Mononuclear cell (primary cell): ENCODE measurements around the gene MSH5. TPM values are rescaled to one million over a fixed set of nuclear protein-coding genes. Genes with fewer than 3 reads are reported as not detected.
"Not testable (repeated sequence)": the region's sequence is repeated elsewhere in the genome, so short reads cannot be mapped to it uniquely, and the experiment has no call there.

ENCODE experiments used
- H3K27me3 ChIP-seq: 2 replicates; pipeline ENCODE4 v1.6.0; 2011; ENCODE audit warnings: low read length, control low read depth; ENCODE audit not compliant: insufficient read depth
- H3K4me1 ChIP-seq: 2 replicates; pipeline ENCODE4 v1.5.1; 2011; ENCODE audit warnings: mild to moderate bottlenecking, low read length, control low read depth; ENCODE audit not compliant: insufficient read depth
- H3K4me3 ChIP-seq: 2 replicates; pipeline ENCODE4 v1.5.1; 2011; ENCODE audit warnings: mild to moderate bottlenecking, low read length, moderate library complexity
- H3K9me3 ChIP-seq: 2 replicates; pipeline ENCODE4 v1.5.1; 2011; ENCODE audit warnings: low read depth, mild to moderate bottlenecking, control low read depth, low read length
- total RNA-seq: library from RNA; depleted of rRNA; stranded (reverse); fragments of >200 nt; gene quantifications from one replicate; pipeline ENCODE4 v1.2.3, GENCODE V29; 2012

The MSH5 gene
- total RNA-seq, 1 donor, result 6.1 TPM

GRCh38 chr6:31706599-31706998 lies 33.2 kb upstream of the MSH5 start, which contains the start of gene LY6G6F:
Gene LY6G6F (plus strand): TSS chr6:31706866. CDS start chr6:31706907, 41 bp downstream.
- H3K4me3 ChIP-seq, result no peak within 1 kb of the TSS
- peaks cover 28% of the 10 kb centered on the region for H3K4me1 ChIP-seq
- H3K9me3 ChIP-seq, result no peaks in the 10 kb centered on the region
- no peaks in the 10 kb centered on the region for H3K27me3 ChIP-seq

GRCh38 chr6:31707701-31708100 lies 32.1 kb upstream of the MSH5 start:
- peaks cover 23% of the 10 kb centered on the region for H3K4me1 ChIP-seq
- H3K27me3 ChIP-seq, result no peaks in the 10 kb centered on the region
- no peak overlapping the region for H3K4me3 ChIP-seq
- no peaks in the 10 kb centered on the region for H3K9me3 ChIP-seq

- Histone ChIP-seq H3K4me3 (no peak overlapping the region), H3K9me3 (no peaks in the 10 kb centered on the region), H3K4me1 (peaks cover 23% of the 10 kb centered on the region), H3K27me3 (no peaks in the 10 kb centered on the region)
Observed at GRCh38 chr6:31708224-31708623, 31.6 kb upstream of the MSH5 start.

- H3K4me3 ChIP-seq, H3K9me3 ChIP-seq, H3K27me3 ChIP-seq: not testable (repeated sequence)
- H3K4me1 ChIP-seq, result peaks cover 16% of the 10 kb centered on the region
Observed at GRCh38 chr6:31709157-31709556, 30.6 kb upstream of the MSH5 start.

- Histone ChIP-seq H3K4me1 (peaks cover 16% of the 10 kb centered on the region), H3K4me3 (no peak overlapping the region), H3K27me3 (no peaks in the 10 kb centered on the region), H3K9me3 (no peaks in the 10 kb centered on the region)
Observed at GRCh38 chr6:31710523-31711219, 29.1 kb upstream of the MSH5 start.

- Histone ChIP-seq H3K4me3 (no peak overlapping the region), H3K27me3 (no peaks in the 10 kb centered on the region), H3K4me1 (peaks cover 16% of the 10 kb centered on the region), H3K9me3 (no peaks in the 10 kb centered on the region)
Observed at GRCh38 chr6:31711233-31711632, 28.6 kb upstream of the MSH5 start.

GRCh38 chr6:31712296-31712695 lies 27.5 kb upstream of the MSH5 start:
- Histone ChIP-seq H3K9me3 (no peaks in the 10 kb centered on the region), H3K27me3 (no peaks in the 10 kb centered on the region), H3K4me1 (peaks cover 16% of the 10 kb centered on the region), H3K4me3 (no peak overlapping the region)

GRCh38 chr6:31713465-31713864 lies 26.3 kb upstream of the MSH5 start:
- no peaks in the 10 kb centered on the region for H3K9me3 ChIP-seq
- no peaks in the 10 kb centered on the region for H3K27me3 ChIP-seq
- no peak overlapping the region for H3K4me3 ChIP-seq
- H3K4me1 ChIP-seq, result peaks cover 16% of the 10 kb centered on the region

GRCh38 chr6:31713991-31714684 lies 25.7 kb upstream of the MSH5 start:
- Histone ChIP-seq H3K27me3 (no peaks in the 10 kb centered on the region), H3K4me1 (peaks cover 16% of the 10 kb centered on the region), H3K9me3 (no peaks in the 10 kb centered on the region), H3K4me3 (no peak overlapping the region)

GRCh38 chr6:31715022-31715958 lies 24.5 kb upstream of the MSH5 start, which contains the start of gene LY6G6D:
Gene LY6G6D (plus strand): TSS chr6:31715348. CDS start chr6:31715356, 8 bp downstream.
- no peaks in the 10 kb centered on the region for H3K9me3 ChIP-seq
- peaks cover 16% of the 10 kb centered on the region for H3K4me1 ChIP-seq
- H3K27me3 ChIP-seq, result no peaks in the 10 kb centered on the region
- H3K4me3 ChIP-seq, result no peak within 1 kb of the TSS

- no peaks in the 10 kb centered on the region for H3K27me3 ChIP-seq
- no peak overlapping the region for H3K4me3 ChIP-seq
- H3K4me1 ChIP-seq, result no peaks in the 10 kb centered on the region
- no peaks in the 10 kb centered on the region for H3K9me3 ChIP-seq
Observed at GRCh38 chr6:31717499-31718222, 22.1 kb upstream of the MSH5 start.

- no peaks in the 10 kb centered on the region for H3K27me3 ChIP-seq
- H3K4me3 ChIP-seq, result no peak overlapping the region
- H3K4me1 ChIP-seq, result peaks cover under 1% of the 10 kb centered on the region
- H3K9me3 ChIP-seq, result no peaks in the 10 kb centered on the region
Observed at GRCh38 chr6:31718265-31718664, 21.5 kb upstream of the MSH5 start.

- H3K4me3 ChIP-seq, result no peak overlapping the region
- H3K27me3 ChIP-seq, result no peaks in the 10 kb centered on the region
- H3K9me3 ChIP-seq, result no peaks in the 10 kb centered on the region
- peaks cover 4% of the 10 kb centered on the region for H3K4me1 ChIP-seq
Observed at GRCh38 chr6:31719001-31719400, 20.8 kb upstream of the MSH5 start.

GRCh38 chr6:31720196-31720770 lies 19.5 kb upstream of the MSH5 start:
- H3K9me3 ChIP-seq, result no peaks in the 10 kb centered on the region
- no peaks in the 10 kb centered on the region for H3K27me3 ChIP-seq
- peaks cover 4% of the 10 kb centered on the region for H3K4me1 ChIP-seq
- H3K4me3 ChIP-seq, result no peak overlapping the region
